HFFc6 (cell line): Measurements from ENCODE around the gene PAPSS2. TPM values are rescaled to one million over a fixed set of nuclear protein-coding genes. Genes with fewer than 3 reads are reported as not detected.
"Not testable (repeated sequence)": the region's sequence is repeated elsewhere in the genome, so short reads cannot be mapped to it uniquely, and the experiment has no call there.

ENCODE experiments used
- DNase-seq: peaks from one replicate; pipeline ENCODE4 v3.0.0-alpha.2; 2018
- H3K27ac Mint-ChIP-seq: 2 replicates; pipeline ENCODE4 v1.8.0; 2020; ENCODE audit warnings: mild to moderate bottlenecking, mixed read lengths
- H3K27me3 Mint-ChIP-seq: 2 replicates; pipeline ENCODE4 v1.8.0; 2021; ENCODE audit warnings: mild to moderate bottlenecking, moderate library complexity, mixed read lengths; ENCODE audit not compliant: insufficient read depth
- H3K36me3 Mint-ChIP-seq: 2 replicates; pipeline ENCODE4 v1.8.0; 2021; ENCODE audit warnings: low read depth, mixed read lengths
- H3K4me1 Mint-ChIP-seq: 2 replicates; pipeline ENCODE4 v1.8.0; 2020; ENCODE audit warnings: low read depth, mixed read lengths
- H3K4me3 Mint-ChIP-seq: 2 replicates; pipeline ENCODE4 v1.8.0; 2020; ENCODE audit warnings: mild to moderate bottlenecking, moderate library complexity, mixed read lengths
- H3K9me3 Mint-ChIP-seq: 2 replicates; pipeline ENCODE4 v1.8.0; 2020; ENCODE audit warnings: mild to moderate bottlenecking, mixed read lengths
- total RNA-seq, 6 experiments: library from RNA; stranded (reverse); fragmentation: NEBNext Ultra II Directional; extraction: Animal tissue kit (Norgen Biotek cat#: 25700); gene quantifications; 2 replicates in 1 of 6; 3 replicates in 5 of 6; pipeline ENCODE4 v1.2.3, GENCODE V29; 2021
- TF ChIP-seq, protein P1 (sequence below): fragments of 200-600 bp; sonication (generic); IDR thresholded peaks from 2 replicates; pipeline ENCODE4 v1.5.0; 2021; ENCODE audit warnings: antibody characterized with exemption, mild to moderate bottlenecking

The PAPSS2 gene
- total RNA-seq, 6 experiments from 2014 or later: 388 to 630 (median 429) TPM

DNA sequence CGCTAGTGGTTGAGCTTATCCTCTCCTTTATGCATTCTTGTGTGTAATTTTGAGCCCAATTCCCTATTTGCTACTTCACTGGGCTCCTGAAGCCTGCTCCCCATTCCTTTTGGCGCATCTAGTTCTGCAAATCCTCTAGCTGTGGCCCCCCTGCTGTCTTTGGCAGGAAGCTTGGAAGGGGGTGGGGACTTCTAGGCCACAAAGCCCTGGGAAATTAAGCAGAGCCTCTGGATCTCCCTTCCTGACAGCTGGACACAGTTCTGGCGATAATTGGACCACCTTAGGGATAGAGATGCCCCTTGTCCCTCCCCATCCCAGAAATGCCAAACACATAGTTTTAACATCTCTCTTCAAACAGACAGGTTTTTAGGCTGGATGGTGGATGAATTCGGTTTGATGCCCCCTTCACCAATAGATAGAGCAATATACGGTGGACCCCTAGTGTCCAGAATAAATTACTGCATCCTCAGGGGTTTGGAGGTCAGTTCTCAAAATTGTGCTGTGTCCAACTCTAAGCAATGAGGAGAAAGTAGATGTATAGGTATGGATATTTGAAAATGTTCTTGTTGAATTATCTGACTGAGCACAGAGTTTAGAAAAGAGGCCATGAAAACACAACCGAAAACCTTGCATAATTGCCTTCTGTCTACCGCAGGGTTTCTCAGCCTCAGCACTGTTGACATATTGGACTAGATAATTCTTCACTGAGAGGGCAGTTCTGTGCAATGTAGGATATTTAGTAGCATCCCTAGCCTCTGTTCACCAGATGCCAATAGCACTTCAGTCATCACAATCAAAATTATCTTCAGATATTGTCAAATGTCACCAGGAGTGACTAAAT, 75.5 kb downstream of the PAPSS2 start:
- H3K27me3 Mint-ChIP-seq: peaks cover 9% of the 10 kb centered on the region
- peak overlapping the region; percentile 27; the same call in 1 of the 2 replicates for H3K27ac Mint-ChIP-seq
- no peak overlapping the region for H3K4me3 Mint-ChIP-seq
- DNase-seq: peak; percentile 40
- peaks cover 31% of the 10 kb centered on the region for H3K4me1 Mint-ChIP-seq
- TF ChIP-seq, protein P1, sequence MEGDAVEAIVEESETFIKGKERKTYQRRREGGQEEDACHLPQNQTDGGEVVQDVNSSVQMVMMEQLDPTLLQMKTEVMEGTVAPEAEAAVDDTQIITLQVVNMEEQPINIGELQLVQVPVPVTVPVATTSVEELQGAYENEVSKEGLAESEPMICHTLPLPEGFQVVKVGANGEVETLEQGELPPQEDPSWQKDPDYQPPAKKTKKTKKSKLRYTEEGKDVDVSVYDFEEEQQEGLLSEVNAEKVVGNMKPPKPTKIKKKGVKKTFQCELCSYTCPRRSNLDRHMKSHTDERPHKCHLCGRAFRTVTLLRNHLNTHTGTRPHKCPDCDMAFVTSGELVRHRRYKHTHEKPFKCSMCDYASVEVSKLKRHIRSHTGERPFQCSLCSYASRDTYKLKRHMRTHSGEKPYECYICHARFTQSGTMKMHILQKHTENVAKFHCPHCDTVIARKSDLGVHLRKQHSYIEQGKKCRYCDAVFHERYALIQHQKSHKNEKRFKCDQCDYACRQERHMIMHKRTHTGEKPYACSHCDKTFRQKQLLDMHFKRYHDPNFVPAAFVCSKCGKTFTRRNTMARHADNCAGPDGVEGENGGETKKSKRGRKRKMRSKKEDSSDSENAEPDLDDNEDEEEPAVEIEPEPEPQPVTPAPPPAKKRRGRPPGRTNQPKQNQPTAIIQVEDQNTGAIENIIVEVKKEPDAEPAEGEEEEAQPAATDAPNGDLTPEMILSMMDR: peak; percentile 86
- H3K9me3 Mint-ChIP-seq: no peaks in the 10 kb centered on the region
- H3K36me3 Mint-ChIP-seq: peaks cover 40% of the 10 kb centered on the region

GRCh38 chr10:87738253-87738652, 78.6 kb downstream of the PAPSS2 start:
- not testable (repeated sequence) for DNase-seq, H3K9me3 Mint-ChIP-seq, H3K27ac Mint-ChIP-seq, H3K4me3 Mint-ChIP-seq
- Mint-ChIP-seq H3K4me1 (peaks cover 41% of the 10 kb centered on the region), H3K27me3 (peaks cover 12% of the 10 kb centered on the region), H3K36me3 (peaks cover 44% of the 10 kb centered on the region)

DNA sequence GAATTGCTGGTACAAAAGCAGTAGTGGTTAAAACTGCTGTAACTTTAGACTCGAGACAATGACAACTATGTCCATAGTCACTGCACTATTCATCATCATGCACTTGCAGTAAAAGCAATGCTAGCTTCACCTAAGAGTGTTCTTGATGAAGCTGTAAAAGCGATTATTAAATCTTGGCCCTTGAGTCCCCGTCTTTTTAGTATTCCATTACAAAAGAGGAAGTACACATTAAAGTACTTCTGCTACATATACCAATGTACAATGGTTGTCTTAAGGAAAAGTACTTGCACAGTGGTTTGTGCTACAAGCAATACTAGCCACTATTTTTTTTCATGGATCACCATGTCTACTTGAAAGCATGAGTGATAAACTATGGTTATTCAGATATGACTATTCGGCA, 80.0 kb downstream of the PAPSS2 start:
- Mint-ChIP-seq H3K27me3 (peaks cover 11% of the 10 kb centered on the region), H3K27ac (peak overlapping the region; percentile 58), H3K9me3 (no peaks in the 10 kb centered on the region), H3K4me3 (no peak overlapping the region), H3K4me1 (peaks cover 30% of the 10 kb centered on the region), H3K36me3 (peaks cover 47% of the 10 kb centered on the region)
- TF ChIP-seq, protein P1: no peak
- DNase-seq: no peak

DNA sequence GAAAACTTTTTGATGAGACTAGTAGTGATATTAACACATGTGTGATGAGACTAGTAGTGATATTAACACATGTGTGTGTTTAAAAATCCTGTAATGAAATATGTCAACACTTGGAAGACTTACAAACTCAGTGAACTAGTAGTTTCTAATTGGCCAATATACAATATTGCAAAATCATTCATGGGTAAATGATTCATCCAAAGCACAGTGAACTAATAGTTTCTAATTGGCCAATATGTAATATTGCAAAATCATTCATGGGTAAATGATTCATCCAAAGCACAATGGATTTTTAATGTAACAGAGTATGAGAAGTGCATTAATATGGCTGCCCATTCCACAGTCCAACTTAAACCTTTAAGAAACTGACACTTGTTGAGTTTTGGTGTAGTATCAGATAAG, 80.6 kb downstream of the PAPSS2 start:
- TF ChIP-seq, protein P1: no peak
- Mint-ChIP-seq H3K4me1 (peaks cover 25% of the 10 kb centered on the region), H3K27ac (peak overlapping the region; percentile 58), H3K4me3 (no peak overlapping the region), H3K27me3 (peaks cover 11% of the 10 kb centered on the region), H3K9me3 (no peaks in the 10 kb centered on the region), H3K36me3 (peaks cover 48% of the 10 kb centered on the region)
- DNase-seq: peak; percentile 70

- Mint-ChIP-seq H3K27ac (peak overlapping the region; percentile 34; the same call in 1 of the 2 replicates), H3K4me1 (peaks cover 21% of the 10 kb centered on the region), H3K36me3 (peaks cover 44% of the 10 kb centered on the region)
- not testable (repeated sequence) for H3K27me3 Mint-ChIP-seq, DNase-seq, H3K9me3 Mint-ChIP-seq, H3K4me3 Mint-ChIP-seq
Observed at GRCh38 chr10:87742992-87743610, 83.4 kb downstream of the PAPSS2 start.

DNA sequence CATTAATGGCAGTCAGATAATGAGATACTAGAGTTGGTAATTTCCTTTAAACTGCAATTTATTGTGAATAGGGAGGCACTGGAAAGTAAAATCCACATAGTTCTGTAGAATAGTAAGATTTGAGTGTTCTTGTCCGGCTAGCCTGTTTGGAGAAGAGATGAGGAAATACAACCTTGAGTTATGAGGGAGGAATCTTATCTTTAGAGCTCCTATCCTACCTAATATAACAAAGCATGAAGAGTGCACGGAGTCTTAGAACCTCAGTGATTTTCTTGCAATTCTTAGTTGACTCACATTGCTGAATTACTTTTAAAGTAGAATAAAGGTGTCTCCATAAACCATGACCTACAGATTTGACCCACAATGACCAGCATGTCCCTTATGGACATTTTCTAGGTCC, 84.9 kb downstream of the PAPSS2 start:
- H3K27ac Mint-ChIP-seq: no peak overlapping the region
- TF ChIP-seq, protein P1: no peak
- DNase-seq: no peak
- no peak overlapping the region for H3K4me3 Mint-ChIP-seq
- peaks cover 27% of the 10 kb centered on the region for H3K4me1 Mint-ChIP-seq
- peaks cover 54% of the 10 kb centered on the region for H3K36me3 Mint-ChIP-seq
- H3K27me3 Mint-ChIP-seq: peaks cover 7% of the 10 kb centered on the region
- H3K9me3 Mint-ChIP-seq: peaks cover 3% of the 10 kb centered on the region; the same call in 1 of the 2 replicates
